Smooth muscle cell (in vitro differentiated cells): ENCODE measurements around the gene SCARB1. TPM values are rescaled to one million over a fixed set of nuclear protein-coding genes. Genes with fewer than 3 reads are reported as not detected.

Experiments
- DNase-seq: peaks from one replicate; lab custom pipeline; 2025; ENCODE audit not compliant: unreplicated experiment; lab: John Stamatoyannopoulos, UW
- H2AFZ ChIP-seq: fragments of 200-600 bp; sonication (generic); 2 replicates; pipeline ENCODE4 v1.6.0; 2016; ENCODE audit warnings: antibody characterized with exemption, low read depth, mild to moderate bottlenecking
- H3F3A ChIP-seq: fragments of 200-600 bp; sonication (generic); 2 replicates; pipeline ENCODE4 v1.6.0; 2017; ENCODE audit warnings: antibody characterized with exemption, low read depth
- H3K27ac ChIP-seq: fragments of 200-600 bp; sonication (generic); 2 replicates; pipeline ENCODE4 v1.5.1; 2016; ENCODE audit warnings: low read depth, mild to moderate bottlenecking
- H3K27me3 ChIP-seq: fragments of 200-600 bp; sonication (generic); 2 replicates; pipeline ENCODE4 v1.6.1; 2016; ENCODE audit warnings: low read depth, mild to moderate bottlenecking
- H3K36me3 ChIP-seq: fragments of 200-600 bp; sonication (generic); 2 replicates; pipeline ENCODE4 v1.5.1; 2016; ENCODE audit warnings: low read depth
- H3K4me1 ChIP-seq: fragments of 200-600 bp; sonication (generic); 2 replicates; pipeline ENCODE4 v1.5.1; 2016; ENCODE audit warnings: low read depth
- H3K4me2 ChIP-seq: fragments of 200-600 bp; sonication (generic); 2 replicates; pipeline ENCODE4 v1.6.0; 2016; ENCODE audit warnings: mild to moderate bottlenecking
- H3K4me3 ChIP-seq: fragments of 200-600 bp; sonication (generic); 2 replicates; pipeline ENCODE4 v1.5.1; 2016; ENCODE audit warnings: mild to moderate bottlenecking
- H3K79me2 ChIP-seq: fragments of 200-600 bp; sonication (generic); 2 replicates; pipeline ENCODE4 v1.6.0; 2016; ENCODE audit warnings: low read depth, mild to moderate bottlenecking
- H3K9ac ChIP-seq: fragments of 200-600 bp; sonication (generic); 2 replicates; pipeline ENCODE4 v1.6.0; 2016; ENCODE audit warnings: low read depth
- H3K9me3 ChIP-seq: fragments of 200-600 bp; sonication (generic); replicated peaks from 2 replicates; pipeline ENCODE4 v1.5.1; 2016; ENCODE audit warnings: low read depth
- H4K20me1 ChIP-seq: fragments of 200-600 bp; sonication (generic); 2 replicates; pipeline ENCODE4 v1.6.0; 2016; ENCODE audit warnings: low read depth
- CTCF ChIP-seq: fragments of 200-600 bp; sonication (generic); IDR thresholded peaks from 2 replicates; pipeline ENCODE4 v1.5.1; 2017; ENCODE audit warnings: borderline replicate concordance, mild to moderate bottlenecking, antibody characterized with exemption; ENCODE audit not compliant: insufficient read depth, poor library complexity, severe bottlenecking
- WGBS: methylation state at CpG from one replicate; pipeline ENCODE4 v1.1.7; 2016; ENCODE audit warnings: low lambda C conversion rate; 5-methylcytosine and 5-hydroxymethylcytosine counted together
- polyA plus RNA-seq: library from polyadenylated mRNA; unstranded; fragments of >200 nt; fragmentation: Nextera tagmentation; extraction: Ambion mirVana; gene quantifications from 2 replicates; pipeline ENCODE4 v1.2.1, GENCODE V29; 2016
- total RNA-seq: library from RNA; depleted of rRNA; stranded (reverse); fragments of >200 nt; gene quantifications from 2 replicates; pipeline ENCODE4 v1.2.3, GENCODE V29; 2014

The SCARB1 gene
- total and polyA plus RNA-seq, 2 experiments from 2014 or later = 6.8 to 10.1 TPM

GRCh38 chr12:124744273-124744640, 119.4 kb downstream of the SCARB1 start:
- Histone ChIP-seq H3K4me2 (no peak overlapping the region), H3K27me3 (no peaks in the 10 kb centered on the region), H2AFZ (no peak overlapping the region), H3K4me1 (peaks cover 3% of the 10 kb centered on the region), H3K4me3 (no peak overlapping the region), H3K9me3 (no peaks in the 10 kb centered on the region), H3K79me2 (no peaks in the 10 kb centered on the region), H3K27ac (peak overlapping the region; percentile 37), H3K9ac (no peak overlapping the region), H3K36me3 (no peaks in the 10 kb centered on the region), H3F3A (peaks cover 43% of the 10 kb centered on the region), H4K20me1 (no peaks in the 10 kb centered on the region)
- 97% methylated on average over 7 of the region's 7 CpGs for WGBS
- no peak for DNase-seq
- no peak for TF ChIP-seq CTCF

GRCh38 chr12:124743479-124744272, 120.0 kb downstream of the SCARB1 start:
- H3F3A ChIP-seq = peaks cover 46% of the 10 kb centered on the region
- no peak overlapping the region for H3K9ac ChIP-seq
- no peaks in the 10 kb centered on the region for H4K20me1 ChIP-seq
- no peaks in the 10 kb centered on the region for H3K36me3 ChIP-seq
- H3K27me3 ChIP-seq = no peaks in the 10 kb centered on the region
- H3K4me2 ChIP-seq = no peak overlapping the region
- no peak overlapping the region for H3K4me3 ChIP-seq
- H3K79me2 ChIP-seq = no peaks in the 10 kb centered on the region
- no peak for DNase-seq
- peak overlapping the region; percentile 37 for H3K27ac ChIP-seq
- 76% methylated on average over 18 of the region's 18 CpGs for WGBS
- no peak overlapping the region for H2AFZ ChIP-seq
- no peaks in the 10 kb centered on the region for H3K9me3 ChIP-seq
- no peak for TF ChIP-seq CTCF
- H3K4me1 ChIP-seq = peaks cover 3% of the 10 kb centered on the region

GRCh38 chr12:124742678-124743077, 121.0 kb downstream of the SCARB1 start:
- no peaks in the 10 kb centered on the region for H3K36me3 ChIP-seq
- no peak overlapping the region for H3K4me3 ChIP-seq
- no peaks in the 10 kb centered on the region for H3K27me3 ChIP-seq
- whole genome bisulfite sequencing = 50% methylated on average over 11 of the region's 12 CpGs
- peaks cover 46% of the 10 kb centered on the region for H3F3A ChIP-seq
- H3K9ac ChIP-seq = no peak overlapping the region
- H3K27ac ChIP-seq = no peak overlapping the region
- no peak overlapping the region for H2AFZ ChIP-seq
- H3K4me2 ChIP-seq = no peak overlapping the region
- no peak for DNase-seq
- no peaks in the 10 kb centered on the region for H3K79me2 ChIP-seq
- H4K20me1 ChIP-seq = no peaks in the 10 kb centered on the region
- TF ChIP-seq CTCF = no peak
- H3K4me1 ChIP-seq = peaks cover 3% of the 10 kb centered on the region
- H3K9me3 ChIP-seq = no peaks in the 10 kb centered on the region

- H3K36me3 ChIP-seq = no peaks in the 10 kb centered on the region
- 93% methylated on average over 12 of the region's 12 CpGs for WGBS
These were observed 121.6 kb downstream of the SCARB1 start for GRCh38 chr12:124742111-124742510.

More at GRCh38 chr12:124742111-124742510, 121.6 kb downstream of the SCARB1 start:
- Histone ChIP-seq H3K9me3 (no peaks in the 10 kb centered on the region), H3K4me3 (no peak overlapping the region), H3K9ac (no peak overlapping the region), H3F3A (peaks cover 45% of the 10 kb centered on the region), H3K27me3 (no peaks in the 10 kb centered on the region), H3K27ac (no peak overlapping the region), H3K79me2 (no peaks in the 10 kb centered on the region), H3K4me1 (peaks cover 3% of the 10 kb centered on the region), H4K20me1 (no peaks in the 10 kb centered on the region), H3K4me2 (no peak overlapping the region), H2AFZ (no peak overlapping the region)
- TF ChIP-seq CTCF = no peak
- DNase-seq = no peak
